SK-N-SH treated with all-trans-retinoic acid at 6 μM for 48 hours (cell line): ENCODE data around the gene ZFYVE19.

ENCODE experiments used
- ATAC-seq: fragments of 200-7000 bp; cut with Tn5 transposase; 3 replicates; pipeline ENCODE4 v1.9.1; 2020; ENCODE audit warnings: mild to moderate bottlenecking, moderate library complexity
- BACH2 ChIP-seq: fragments of 250-450 bp; sonication (Bioruptor Pico); IDR thresholded peaks from 2 replicates; pipeline ENCODE4 v1.9.0; 2021; ENCODE audit warnings: mild to moderate bottlenecking, borderline replicate concordance
- CSDC2 ChIP-seq: fragments of 250-450 bp; sonication (Bioruptor Pico); IDR thresholded peaks from 2 replicates; pipeline ENCODE4 v1.5.0; 2020; ENCODE audit warnings: mild to moderate bottlenecking, moderate library complexity
- CSRNP3 ChIP-seq: fragments of 250-450 bp; sonication (Bioruptor Pico); IDR thresholded peaks from 2 replicates; pipeline ENCODE4 v1.5.1; 2021; ENCODE audit warnings: mild to moderate bottlenecking, moderate library complexity
- ESRRG ChIP-seq: fragments of 250-450 bp; sonication (Bioruptor Pico); IDR thresholded peaks from 2 replicates; pipeline ENCODE4 v1.6.1; 2021; ENCODE audit warnings: mild to moderate bottlenecking
- GLIS3 ChIP-seq: fragments of 250-450 bp; sonication (Bioruptor Pico); IDR thresholded peaks from 2 replicates; pipeline ENCODE4 v1.5.0; 2020; ENCODE audit warnings: mild to moderate bottlenecking, moderate library complexity
- ISL1 ChIP-seq: fragments of 250-450 bp; sonication (Bioruptor Pico); IDR thresholded peaks from 2 replicates; pipeline ENCODE4 v2.1.2; 2022; ENCODE audit warnings: mild to moderate bottlenecking, moderate library complexity
- OSR1 ChIP-seq: fragments of 250-450 bp; sonication (Bioruptor Pico); IDR thresholded peaks from 2 replicates; pipeline ENCODE4 v1.8.0; 2022; ENCODE audit warnings: moderate library complexity, mild to moderate bottlenecking, inconsistent platforms
- POU6F1 ChIP-seq: fragments of 250-450 bp; sonication (Bioruptor Pico); IDR thresholded peaks from 2 replicates; pipeline ENCODE4 v1.8.0; 2021; ENCODE audit warnings: low read depth, mild to moderate bottlenecking, moderate library complexity, borderline replicate concordance
- PPARA ChIP-seq: fragments of 250-450 bp; sonication (Bioruptor Pico); IDR thresholded peaks from 2 replicates; pipeline ENCODE4 v1.5.0; 2020; ENCODE audit warnings: mild to moderate bottlenecking, borderline replicate concordance
- RARB ChIP-seq: fragments of 250-450 bp; sonication (Bioruptor Pico); IDR thresholded peaks from 2 replicates; pipeline ENCODE4 v1.8.0; 2021; ENCODE audit warnings: mild to moderate bottlenecking, moderate library complexity
- SNAI2 ChIP-seq: fragments of 250-450 bp; sonication (Bioruptor Pico); IDR thresholded peaks from 2 replicates; pipeline ENCODE4 v1.5.0; 2020; ENCODE audit warnings: mild to moderate bottlenecking, moderate library complexity
- TCF4 ChIP-seq: fragments of 250-450 bp; sonication (Bioruptor Pico); IDR thresholded peaks from 2 replicates; pipeline ENCODE4 v1.8.0; 2021; ENCODE audit warnings: mild to moderate bottlenecking, moderate library complexity, borderline replicate concordance
- TSHZ2 ChIP-seq: fragments of 250-450 bp; sonication (Bioruptor Pico); IDR thresholded peaks from 2 replicates; pipeline ENCODE4 v1.5.0; 2020; ENCODE audit warnings: mild to moderate bottlenecking, moderate library complexity
- ZC3H10 ChIP-seq: fragments of 250-450 bp; sonication (Bioruptor Pico); IDR thresholded peaks from 2 replicates; pipeline ENCODE4 v1.5.1; 2021; ENCODE audit warnings: mild to moderate bottlenecking, moderate library complexity
- ZFP3 ChIP-seq: fragments of 250-450 bp; sonication (Bioruptor Pico); IDR thresholded peaks from 2 replicates; pipeline ENCODE4 v1.5.0; 2020; ENCODE audit warnings: mild to moderate bottlenecking, moderate library complexity
- ZFP30 ChIP-seq: fragments of 450-650 bp; formaldehyde crosslinking; IDR thresholded peaks from 2 replicates; pipeline ENCODE4 v1.5.0; 2022; ENCODE audit warnings: mild to moderate bottlenecking, moderate library complexity
- ZNF565 ChIP-seq: fragments of 450-650 bp; formaldehyde crosslinking; conservative IDR thresholded peaks from 2 replicates; pipeline ENCODE4 v1.5.0; 2020; ENCODE audit warnings: low read depth, mild to moderate bottlenecking, moderate library complexity
- ZNF70 ChIP-seq: fragments of 450-650 bp; formaldehyde crosslinking; IDR thresholded peaks from 2 replicates; pipeline ENCODE4 v1.5.0; 2020; ENCODE audit warnings: mild to moderate bottlenecking, moderate library complexity
- ZNF8 ChIP-seq: fragments of 450-650 bp; formaldehyde crosslinking; IDR thresholded peaks from 2 replicates; pipeline ENCODE4 v1.5.0; 2020; ENCODE audit warnings: mild to moderate bottlenecking, moderate library complexity

Gene ZFYVE19

GRCh38 chr15:40843885-40844695, 37.2 kb downstream of the ZFYVE19 start, which contains the start of gene SPINT1 (continued):
- no peak for TF ChIP-seq TSHZ2
- no peak for TF ChIP-seq ESRRG (CRISPR knock-in tag)
- TF ChIP-seq ISL1 (CRISPR knock-in tag) = no peak
- TF ChIP-seq RARB (CRISPR knock-in tag) = no peak
- TF ChIP-seq POU6F1 (CRISPR knock-in tag) = no peak
- TF ChIP-seq ZNF70 = no peak

DNA sequence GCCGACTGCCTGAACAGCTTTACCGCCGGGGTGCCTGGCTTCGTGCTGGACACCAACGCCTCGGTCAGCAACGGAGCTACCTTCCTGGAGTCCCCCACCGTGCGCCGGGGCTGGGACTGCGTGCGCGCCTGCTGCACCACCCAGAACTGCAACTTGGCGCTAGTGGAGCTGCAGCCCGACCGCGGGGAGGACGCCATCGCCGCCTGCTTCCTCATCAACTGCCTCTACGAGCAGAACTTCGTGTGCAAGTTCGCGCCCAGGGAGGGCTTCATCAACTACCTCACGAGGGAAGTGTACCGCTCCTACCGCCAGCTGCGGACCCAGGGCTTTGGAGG, 37.8 kb downstream of the ZFYVE19 start:
- peak; percentile 51 for ATAC-seq
- TF ChIP-seq ZFP30 (CRISPR knock-in tag) (no peak), TSHZ2 (no peak), TCF4 (CRISPR knock-in tag) (no peak), RARB (CRISPR knock-in tag) (no peak), POU6F1 (CRISPR knock-in tag) (no peak), CSDC2 (no peak), ESRRG (CRISPR knock-in tag) (no peak), ISL1 (CRISPR knock-in tag) (no peak), ZC3H10 (CRISPR knock-in tag) (no peak), ZNF8 (CRISPR knock-in tag) (no peak), ZFP3 (CRISPR knock-in tag) (no peak)

DNA sequence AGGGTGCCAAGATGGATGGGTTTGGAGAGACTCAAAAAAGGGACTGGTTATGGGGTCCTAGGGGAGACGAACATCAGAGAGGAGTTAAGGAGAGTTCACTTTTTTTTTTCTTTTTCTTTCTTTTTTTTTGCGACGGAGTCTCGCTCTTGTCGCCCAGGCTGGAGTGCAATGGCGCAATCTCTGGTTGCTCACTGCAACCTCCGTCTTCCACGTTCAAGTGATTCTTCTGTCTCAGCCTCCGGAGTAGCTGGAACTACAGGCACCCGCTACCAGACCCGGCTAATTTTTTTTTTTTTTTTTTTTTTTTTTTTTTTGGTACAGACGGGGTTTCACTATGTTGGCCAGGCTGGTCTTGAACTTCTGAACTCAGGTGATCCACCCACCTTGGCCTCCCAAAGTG, 38.1 kb downstream of the ZFYVE19 start:
- no peak for ATAC-seq
- TF ChIP-seq ISL1 (CRISPR knock-in tag) (no peak), OSR1 (CRISPR knock-in tag) (no peak), PPARA (no peak), ZNF565 (no peak), BACH2 (CRISPR knock-in tag) (no peak), ZNF8 (CRISPR knock-in tag) (no peak)
- TF ChIP-seq, all 23 proteins: peak for 0

DNA sequence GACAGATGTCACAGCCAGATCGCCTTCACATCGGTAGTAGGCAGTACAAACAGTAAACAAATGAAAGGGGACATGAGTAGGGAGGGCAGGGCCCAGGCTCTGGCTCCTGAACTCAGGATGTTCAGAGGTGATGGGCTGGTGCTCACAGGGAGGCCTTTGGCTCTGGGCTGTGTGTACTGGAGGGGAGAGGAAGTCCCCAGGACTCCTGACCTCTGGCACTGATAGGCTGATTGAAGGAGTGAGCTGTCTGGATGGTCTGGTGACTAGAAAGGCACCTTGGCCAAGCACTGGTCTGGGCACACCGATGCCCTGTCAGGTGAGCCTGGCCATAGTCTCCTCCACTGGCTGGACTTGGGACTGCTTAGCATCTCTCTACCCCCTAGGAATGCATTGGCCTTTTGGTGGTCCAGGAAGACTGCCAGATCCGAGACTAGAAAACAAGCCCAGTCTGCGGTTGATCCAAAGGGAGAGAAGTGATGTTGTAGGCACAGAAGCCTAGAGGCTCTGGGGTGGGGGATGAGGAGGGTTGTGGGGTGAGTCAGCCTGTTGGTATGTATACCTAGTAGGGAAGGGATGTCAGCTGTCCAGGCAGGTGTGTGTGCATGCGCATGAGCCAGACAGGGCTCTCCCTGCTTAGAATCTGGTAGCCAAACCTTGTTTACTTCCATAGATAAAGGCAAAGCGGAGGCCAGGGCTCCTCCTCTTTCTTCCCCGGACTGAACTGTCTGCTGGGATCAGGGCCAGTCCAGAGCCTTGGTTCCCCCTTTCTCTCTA, 38.8 kb downstream of the ZFYVE19 start:
- ATAC-seq = no peak
- TF ChIP-seq POU6F1 (CRISPR knock-in tag) (no peak), ZNF565 (no peak), RARB (CRISPR knock-in tag) (no peak), TCF4 (CRISPR knock-in tag) (no peak), OSR1 (CRISPR knock-in tag) (no peak), ZNF8 (CRISPR knock-in tag) (no peak), ZNF70 (no peak), GLIS3 (CRISPR knock-in tag) (no peak), CSRNP3 (no peak), SNAI2 (CRISPR knock-in tag) (no peak)
- TF ChIP-seq, all 23 proteins: peak for 0
